ENCODE measurements around the gene METTL2A.
"Not testable (repeated sequence)": the region's sequence is repeated elsewhere in the genome, so short reads cannot be mapped to it uniquely, and the experiment has no call there.

DNA sequence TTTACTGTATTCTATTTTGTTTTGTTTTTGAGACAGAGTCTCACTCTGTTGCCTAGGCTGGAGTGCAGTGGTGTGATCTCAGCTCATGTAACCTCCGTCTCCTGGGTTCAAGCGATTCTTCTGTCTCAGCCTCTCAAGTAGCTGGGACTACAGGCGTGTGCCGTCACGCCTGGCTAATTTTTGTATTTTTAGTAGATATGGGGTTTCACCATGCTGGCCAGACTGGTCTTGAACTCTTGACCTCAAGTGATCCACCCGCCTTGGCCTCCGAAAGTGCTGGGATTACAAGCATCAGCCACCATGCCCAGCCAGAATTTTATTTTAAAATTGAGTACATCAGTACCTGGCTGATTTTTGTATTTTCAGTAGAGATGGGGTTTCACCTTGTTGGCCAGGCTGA, 70.4 kb downstream of the METTL2A start:
- TF ChIP-seq EZH2phosphoT487 (IDR thresholded peaks at IDR 0.05; ENCODE audit: insufficient read depth, low read depth); EZH2 (IDR thresholded peaks at IDR 0.05; ENCODE audit: insufficient read depth, poor library complexity, severe bottlenecking): not testable (repeated sequence)

Measured in GM23248 (cell line).